Hematopoietic multipotent progenitor cell treated with erythropoietin and hydrocortisone succinate and interleukin-3 and kit ligand, for 6 days (in vitro differentiated cells): ENCODE data around the gene PPARG.

Source experiments
- DNase-seq: peaks from one replicate; pipeline ENCODE4 v3.0.0-alpha.2; 2015

PPARG gene

DNA sequence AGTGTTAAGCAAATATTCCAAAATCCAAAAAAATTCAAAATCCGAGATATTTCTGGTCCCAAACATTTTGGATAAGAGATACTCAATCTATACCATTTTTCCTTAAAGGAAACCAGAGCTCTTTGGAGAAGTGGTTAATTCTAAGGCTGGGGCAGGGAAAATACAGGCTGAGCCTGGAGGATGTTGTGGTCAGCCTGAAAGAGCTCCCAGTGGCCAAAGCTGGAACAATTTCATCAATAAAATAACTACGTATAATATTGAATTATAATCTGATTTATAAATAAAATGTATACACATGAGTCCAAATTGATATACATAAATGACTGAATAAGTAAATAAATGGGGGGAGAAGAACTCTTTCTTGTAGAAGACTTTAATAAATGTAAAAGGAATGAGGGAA, 24.6 kb downstream of the PPARG start:
- DNase-seq = no peak

DNA sequence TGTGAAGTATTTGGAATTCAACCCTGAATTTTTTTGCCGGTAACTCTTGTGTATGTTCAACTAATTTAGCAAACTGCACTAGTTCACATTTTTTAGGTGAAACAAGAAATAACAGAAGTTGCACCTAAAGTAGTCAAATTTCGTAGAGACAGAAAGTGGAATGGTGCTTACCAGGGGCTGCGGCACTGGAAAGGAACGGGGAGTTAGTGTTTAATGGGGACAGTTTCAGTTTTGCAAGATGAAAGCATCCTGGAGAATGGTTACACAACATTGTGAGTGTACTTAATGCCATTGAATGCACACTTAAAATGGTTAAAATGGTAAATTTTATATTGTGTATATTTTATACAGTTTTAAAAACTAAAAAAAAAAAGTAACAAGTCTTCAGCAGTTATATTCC, 27.4 kb downstream of the PPARG start:
- DNase-seq = no peak

DNA sequence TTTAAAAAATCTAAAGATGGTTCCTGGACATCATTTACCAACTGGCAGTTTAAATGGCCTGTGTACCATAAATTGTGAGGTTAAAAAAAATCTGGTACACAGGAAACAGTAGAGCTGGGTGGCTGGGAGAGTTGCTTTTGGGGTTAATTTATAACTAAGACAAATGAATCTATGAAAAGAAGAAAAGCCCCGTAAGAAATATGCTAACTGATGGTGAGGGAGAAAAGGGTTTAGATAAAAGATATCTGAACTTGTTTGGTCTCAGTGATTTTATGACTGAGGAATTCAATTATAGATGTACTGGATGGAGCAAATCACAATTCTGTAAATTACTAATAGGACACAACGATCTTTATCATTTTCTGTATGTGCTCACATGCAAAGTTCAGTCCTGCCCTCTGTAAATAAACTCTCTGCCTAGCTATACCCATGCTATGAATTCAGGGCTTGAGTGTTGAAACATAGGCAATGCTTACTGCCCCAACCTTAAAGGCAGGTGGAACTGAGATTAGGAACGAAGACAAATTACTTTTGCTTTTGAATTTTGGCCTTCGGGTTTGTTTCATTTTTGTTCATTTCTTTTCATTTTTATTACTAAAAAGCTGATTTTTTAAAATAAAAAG, 28.0 kb downstream of the PPARG start:
- DNase-seq = no peak

DNA sequence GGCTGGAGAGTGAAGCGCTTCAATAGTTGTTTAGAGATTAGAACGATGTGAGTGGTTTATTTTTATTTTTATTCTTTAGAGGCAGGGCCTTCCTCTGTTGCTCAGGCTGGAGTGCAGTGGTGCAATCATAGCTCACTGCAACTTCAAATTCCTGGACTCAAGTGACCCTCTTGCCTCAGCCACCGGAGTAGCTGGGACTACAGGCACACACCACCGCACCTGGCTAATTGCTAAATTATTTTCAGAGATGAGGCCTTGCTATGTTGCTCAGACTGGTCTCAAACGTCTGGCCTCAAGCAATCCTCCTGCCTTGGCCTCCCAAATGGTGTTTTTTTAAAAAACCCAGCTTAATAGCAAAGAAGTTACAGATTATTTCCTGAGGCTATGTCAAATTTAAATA, 29.0 kb downstream of the PPARG start:
- no peak for DNase-seq

DNA sequence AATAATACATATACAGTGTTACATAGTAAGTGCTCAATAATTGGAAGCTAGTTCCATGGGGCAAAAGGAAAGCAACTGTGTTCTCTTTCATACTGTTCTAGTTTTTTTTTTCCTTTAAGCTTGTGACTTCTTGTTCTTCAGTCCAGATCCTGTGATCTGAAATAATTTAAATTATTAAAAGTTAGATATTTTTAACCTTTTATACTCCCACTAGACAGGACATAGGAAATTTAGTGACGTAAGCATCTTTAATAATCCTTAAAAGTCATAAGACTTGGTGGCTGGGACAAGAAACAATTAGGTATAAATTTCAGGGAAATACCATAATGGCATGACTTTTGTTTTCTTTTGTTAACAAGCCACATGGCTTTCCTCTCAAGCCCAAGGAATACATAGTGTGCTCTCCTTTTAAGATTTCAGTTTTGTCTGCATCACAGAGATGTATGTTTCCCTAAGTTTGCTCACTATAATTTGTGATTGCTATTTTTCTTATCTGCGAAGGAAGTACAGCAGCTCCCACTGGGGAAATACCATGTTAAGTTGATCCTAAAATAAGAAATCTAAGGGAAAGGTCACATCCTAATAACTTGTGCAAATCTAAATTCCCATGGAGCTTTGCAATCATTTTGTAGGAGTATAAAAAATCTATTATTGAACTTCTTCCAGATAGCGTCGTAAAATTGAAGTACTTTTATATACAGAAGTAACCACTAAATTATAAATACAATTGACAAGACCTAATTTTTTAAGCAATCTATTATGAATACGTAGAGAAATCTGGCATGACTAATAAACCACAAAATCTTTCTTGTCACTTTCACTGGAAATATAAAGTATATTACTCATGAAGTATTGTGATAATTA, 30.1 kb downstream of the PPARG start:
- no peak for DNase-seq

DNA sequence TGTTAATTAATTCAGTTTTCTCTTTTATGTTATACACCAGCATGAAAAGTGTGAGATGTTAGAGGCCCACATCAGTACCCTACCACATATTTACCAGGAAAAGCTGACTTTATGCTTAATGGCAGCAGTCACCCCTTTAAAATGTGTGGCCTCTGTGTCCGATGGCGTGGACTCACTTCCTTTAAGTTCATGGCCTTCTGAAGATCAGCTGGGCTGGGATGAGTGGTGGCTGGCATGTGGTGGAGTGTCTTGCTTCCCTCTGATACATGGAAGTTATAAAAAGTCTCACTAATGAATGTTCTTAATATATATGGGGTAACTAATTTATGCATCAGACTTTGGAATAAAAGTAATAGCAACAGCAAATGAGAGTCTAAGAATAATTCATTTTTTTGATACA, 32.1 kb downstream of the PPARG start:
- DNase-seq = no peak

DNA sequence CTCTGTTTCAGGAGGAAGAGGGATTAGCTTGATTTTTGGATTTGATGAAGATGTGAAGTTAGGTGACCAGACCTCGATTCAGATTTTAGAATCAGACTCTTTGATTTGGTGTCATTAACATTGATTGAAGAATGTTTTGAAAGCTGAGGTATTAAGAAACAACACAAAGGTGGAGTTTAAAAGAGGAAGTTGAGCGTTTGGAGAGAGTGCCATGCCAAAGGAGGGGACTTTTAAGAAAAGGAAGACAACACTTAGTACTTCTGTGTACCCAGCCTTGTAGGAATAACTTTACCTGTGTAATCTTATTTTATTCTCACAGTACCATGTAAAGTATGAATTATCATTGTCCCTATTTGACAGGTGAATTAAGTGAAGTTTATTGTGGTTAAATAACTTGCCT, 34.4 kb downstream of the PPARG start:
- peak; percentile 42 for DNase-seq

DNA sequence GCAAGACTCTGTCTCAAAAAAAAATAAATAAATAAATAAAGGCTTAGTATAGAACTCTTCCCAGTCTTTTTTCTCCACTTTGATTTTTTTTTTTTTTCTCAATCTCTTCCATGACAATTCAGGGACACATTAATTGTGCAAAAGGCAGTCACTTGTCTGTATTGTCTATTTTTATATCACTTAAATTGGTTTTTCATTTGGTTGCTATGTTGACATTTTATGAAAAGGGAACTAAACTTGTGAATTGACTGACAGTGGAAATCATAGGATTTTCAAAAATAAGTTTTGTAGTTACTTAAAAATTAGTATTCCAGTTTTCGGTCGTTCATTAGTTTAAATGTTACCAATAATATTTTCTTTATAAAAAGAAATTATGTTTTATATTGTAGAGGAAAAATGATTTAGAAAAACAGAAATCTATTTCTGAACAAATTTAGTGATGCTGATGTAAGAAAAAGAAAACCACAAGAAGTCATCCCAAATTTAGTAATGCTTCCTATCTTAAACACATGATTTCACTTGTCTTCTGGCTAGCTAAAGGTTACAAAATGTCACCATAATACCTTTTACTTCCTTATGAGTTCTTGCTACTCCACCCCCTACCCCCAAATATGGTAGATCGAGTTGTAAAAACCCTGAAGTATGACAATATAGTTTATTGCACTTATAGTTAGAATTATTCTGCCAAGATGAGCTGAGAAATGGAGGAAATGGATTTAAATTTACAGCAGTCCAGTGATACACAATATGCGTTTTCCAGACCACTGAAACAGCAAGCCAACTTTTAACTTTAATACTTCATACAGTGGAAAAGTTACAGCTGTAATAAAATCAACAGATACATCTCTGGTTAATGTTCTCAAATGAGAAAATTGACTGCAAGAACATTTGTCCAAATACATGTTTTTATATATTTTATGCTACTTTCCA, 37.0 kb downstream of the PPARG start:
- DNase-seq = peak; percentile 25

DNA sequence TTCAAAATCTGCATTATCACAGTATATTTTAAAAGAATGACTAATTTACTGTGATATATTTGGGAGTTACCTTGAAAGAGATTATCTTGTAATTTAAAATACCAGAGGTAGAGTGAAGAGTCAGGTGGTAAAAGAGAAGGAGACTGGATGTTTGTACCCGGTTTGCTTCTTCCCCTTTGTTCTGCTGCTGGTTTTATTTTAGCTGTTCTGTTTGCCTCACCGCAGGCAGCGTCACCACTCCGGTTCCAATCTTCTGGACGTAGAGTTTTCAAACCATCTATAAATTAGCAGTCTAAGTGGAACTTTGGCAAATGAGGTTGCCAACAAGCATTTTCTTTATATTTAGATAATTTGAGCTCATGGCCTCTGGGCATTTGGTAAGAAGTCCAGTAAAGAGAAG, 38.2 kb downstream of the PPARG start:
- no peak for DNase-seq

DNA sequence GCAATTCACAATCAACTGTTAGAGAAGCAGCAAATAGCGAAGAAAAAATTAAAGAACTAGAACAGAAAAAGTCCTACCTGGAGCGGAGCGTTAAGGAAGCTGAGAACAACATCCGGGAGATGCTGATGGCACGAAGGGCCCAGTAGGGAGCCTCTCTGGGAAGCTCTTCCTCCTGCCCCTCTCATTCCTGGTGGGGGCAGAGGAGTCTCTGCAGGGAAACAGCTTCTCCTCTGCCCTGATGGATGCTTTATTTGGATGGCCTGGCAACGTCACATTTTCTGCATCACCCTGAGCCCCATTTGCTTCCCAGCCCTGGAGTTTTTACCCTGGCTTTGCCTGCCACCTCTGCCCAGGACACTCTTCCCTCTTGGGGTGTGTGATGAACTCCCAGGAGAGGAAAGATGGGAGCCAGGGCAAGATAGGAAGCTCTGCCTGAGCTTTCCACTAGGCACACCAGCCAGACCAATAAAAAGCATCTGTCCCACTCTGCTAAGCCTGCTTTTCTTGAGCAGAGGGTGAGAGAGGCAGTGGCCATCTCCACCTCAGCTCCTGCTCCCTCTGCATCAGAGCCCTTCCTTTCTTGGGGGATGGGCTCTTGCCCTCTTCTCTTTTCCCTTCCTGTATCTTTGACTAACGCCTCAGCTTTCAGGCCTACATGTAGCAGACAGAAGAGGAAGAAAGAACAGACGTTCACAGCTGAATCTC, 39.4 kb downstream of the PPARG start:
- DNase-seq = no peak

DNA sequence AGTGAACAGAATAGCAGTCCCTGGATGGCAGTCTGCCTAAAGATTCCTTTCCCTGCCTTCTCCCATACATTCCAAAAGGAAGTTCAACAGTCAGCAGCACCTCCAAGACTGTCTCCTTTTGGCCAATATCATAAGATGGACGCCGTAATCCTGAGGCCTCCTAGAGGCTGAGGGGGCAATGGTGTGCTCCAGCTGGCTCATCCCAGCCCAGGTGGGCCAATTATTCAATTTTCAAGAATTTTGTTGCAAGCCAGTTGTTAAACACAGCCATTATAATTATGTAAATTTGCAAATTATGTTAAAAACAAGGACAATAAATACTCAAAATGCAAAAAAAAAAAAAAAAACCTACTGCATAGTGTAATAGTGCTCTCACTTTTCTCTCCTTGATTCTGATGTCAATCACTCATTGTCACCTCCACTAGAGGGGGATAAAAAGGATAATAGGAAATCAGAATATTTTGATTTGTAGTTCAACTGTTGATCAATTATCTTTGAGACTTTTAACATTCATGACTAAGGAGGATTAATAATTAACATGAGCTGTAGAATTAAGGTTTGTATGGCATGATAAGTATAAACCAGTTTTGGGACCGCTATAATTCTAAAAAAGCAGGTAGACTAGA, 40.1 kb downstream of the PPARG start:
- DNase-seq = no peak

DNA sequence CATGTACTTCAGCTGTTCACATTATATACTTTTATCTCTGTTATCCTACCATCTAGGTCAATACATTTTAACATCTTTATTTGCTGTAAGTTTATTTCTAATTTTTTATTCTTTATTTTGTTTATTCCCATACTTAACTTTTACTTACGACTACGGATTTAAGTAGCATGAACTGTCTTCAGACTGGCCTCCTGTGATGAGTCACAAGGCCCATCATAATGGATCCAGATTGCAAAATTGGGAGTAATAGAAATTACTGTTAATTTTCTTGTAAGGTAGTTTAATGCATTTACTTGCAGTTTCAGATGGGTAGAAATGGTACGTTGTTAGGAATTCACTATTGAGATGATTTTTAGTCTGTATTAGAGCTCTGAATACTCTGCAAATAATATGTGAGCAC, 45.9 kb downstream of the PPARG start:
- DNase-seq = no peak

DNA sequence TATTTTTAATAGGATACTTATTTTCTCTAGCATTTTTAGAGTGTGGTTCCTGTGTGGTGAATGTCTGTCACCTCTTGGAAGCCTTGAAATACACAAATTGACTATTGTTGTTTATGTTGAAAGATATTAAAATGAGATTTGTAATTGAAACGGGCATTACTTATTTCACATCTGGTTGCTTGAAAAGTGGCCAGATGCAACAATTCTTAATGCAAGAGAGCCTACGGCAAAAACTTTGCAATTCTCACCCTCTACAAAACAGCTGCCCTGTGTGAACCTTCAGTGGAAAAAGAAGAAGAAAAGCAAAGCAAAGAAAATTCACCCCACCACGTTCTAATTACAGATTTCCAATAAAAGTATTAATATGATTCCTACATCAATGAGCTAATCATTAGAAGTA, 46.6 kb downstream of the PPARG start:
- no peak for DNase-seq

DNA sequence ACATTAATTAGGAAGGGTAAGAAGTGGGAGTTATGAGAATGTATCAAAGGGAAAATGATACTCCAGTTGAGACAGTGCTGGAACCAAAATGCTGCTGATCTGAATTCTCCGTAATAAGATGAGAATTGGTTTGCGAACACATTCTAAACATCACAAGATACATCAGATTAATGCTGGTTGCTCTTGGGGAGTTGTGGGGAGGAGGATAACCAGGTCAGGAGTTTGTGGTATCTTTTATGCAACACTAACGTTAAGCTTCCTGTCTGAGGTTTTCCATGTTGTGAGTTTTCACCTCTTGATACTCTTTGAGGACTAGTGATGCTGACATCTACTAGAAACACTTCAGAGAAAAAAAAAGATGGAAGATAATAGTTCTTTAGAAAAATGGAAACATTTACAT, 47.2 kb downstream of the PPARG start:
- DNase-seq = peak; percentile 66

DNA sequence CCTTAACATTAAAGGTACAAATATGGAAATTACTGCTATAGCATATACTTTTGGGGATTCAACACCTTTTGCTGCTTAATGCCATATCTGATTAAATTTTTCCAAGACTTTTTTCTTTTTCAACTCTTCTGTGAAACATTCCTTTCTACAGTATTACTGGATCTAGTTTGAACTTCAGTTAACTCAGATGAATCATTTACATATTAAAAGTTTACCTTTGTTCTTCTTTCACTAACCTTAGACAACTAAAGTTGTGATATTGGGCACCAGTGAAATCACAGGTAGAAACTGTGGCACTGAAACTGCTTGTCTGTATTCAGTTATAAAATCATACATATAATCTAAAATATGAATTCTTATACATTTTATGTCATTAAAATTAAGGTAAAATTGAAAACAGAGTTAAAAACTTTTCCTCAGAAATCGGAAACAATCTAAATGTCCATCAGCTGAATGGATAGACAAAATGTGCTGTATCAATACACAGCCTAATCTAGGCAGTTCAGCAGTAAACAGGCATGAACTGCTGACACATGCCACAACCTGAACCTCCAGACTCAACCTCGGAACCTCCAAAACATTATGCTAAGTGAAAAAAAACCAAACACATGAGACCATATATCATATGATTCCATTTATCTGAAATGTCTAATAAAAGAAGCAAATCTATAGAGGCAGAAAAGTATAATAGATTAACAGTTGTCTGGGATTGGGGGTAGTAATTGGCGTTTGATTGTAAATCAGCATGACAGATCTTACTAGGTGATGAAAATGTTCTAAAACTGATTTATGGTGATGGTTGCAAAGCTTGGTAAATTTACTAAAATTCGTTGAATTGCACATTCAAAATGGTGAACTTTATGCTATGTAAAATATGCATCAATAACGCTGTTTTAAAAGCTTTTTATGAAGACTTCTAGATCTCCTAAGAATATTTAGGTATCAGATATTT, 50.0 kb downstream of the PPARG start:
- DNase-seq = no peak

DNA sequence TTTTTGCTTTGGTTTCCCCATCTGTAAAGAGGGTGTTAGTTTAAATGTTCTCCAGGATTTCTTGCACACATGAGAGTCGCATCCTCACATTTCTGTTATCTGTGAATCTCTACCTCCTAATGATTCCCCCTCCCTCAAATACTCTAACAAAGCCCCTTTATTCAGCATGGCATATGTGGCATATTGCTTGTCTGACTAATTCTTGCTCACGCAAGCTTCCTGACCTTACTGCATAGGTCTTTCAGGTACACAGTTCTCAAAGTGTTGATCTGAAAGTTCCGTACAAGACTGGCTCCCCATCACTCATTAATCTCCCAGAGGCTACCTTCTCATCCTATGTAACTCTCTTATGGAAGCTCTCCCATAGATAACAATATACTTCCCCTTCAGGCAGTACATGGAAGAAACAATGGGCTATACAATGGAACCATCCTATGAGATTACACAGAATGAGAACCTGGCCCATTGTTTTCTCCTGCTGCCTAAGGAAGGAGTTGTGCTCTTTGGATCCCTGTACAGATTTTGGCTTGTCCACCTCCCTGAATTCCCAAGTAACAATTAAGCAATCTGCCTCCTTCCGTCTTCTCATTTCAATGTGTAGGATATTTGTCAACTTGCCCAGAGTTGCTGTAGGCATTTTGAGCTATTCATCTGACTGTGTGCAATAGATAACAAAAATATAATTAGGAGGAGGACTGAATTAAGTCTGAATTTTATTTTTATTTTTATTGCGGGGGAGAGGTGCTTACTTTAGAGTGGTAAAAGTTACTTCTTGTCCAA, 51.0 kb downstream of the PPARG start:
- no peak for DNase-seq

DNA sequence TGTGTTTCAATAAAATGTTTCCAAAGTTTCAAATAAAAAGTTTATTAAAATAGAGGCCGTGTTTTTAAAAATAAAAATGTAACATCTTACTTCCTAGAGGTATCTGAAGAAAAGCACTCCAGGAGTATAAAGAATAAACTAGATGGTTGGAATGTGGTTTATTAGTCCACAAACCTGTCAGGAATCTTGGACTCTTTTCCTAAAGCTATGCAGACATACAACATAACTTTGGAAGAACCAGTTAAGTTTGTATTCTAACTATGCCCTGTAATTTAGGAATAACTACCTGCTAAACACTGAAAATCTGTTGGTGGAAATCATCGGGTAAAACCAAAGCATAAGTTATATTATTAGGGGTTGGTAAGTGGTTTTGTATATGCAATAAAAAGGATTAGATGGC, 51.6 kb downstream of the PPARG start:
- DNase-seq = no peak

DNA sequence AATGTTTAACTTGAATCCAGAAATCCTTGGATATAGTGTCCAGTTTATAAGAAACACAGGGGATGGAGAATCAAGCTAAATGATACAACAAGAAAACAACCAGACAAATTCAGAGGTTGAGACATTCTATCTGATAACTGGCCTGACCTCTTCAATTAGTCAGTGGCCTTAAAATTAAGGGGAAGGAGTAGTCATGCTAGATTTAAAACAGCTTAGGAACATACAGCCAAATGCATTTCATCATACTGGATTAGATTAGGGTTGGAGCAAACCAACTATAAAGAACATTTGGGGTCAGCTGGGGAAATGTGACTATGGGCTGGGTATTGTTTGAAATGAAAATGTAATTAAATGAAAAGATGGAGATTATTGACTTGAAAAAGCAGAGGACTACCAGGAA, 53.3 kb downstream of the PPARG start:
- no peak for DNase-seq

DNA sequence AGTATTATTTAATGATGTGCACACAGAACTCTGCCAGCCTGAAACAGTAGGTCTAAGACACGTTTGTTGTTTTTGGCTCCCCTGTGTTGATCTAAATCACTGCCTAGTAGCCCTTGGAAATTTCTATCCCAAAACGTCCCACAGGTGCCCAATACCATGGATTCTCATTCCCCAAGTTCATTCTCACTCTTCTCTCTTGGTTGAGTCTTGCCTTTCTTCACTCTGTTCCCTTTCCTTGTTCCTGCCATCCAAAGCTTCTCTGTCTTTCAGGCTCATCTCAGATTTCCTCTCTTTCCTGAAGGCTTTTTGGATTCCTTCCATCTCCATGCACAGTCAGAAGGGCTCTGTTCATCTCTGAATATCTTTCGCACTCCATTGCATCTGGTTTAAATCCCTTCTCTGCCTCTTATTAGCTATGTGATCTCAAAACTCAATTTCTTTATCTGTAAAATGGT, 54.2 kb downstream of the PPARG start:
- no peak for DNase-seq

DNA sequence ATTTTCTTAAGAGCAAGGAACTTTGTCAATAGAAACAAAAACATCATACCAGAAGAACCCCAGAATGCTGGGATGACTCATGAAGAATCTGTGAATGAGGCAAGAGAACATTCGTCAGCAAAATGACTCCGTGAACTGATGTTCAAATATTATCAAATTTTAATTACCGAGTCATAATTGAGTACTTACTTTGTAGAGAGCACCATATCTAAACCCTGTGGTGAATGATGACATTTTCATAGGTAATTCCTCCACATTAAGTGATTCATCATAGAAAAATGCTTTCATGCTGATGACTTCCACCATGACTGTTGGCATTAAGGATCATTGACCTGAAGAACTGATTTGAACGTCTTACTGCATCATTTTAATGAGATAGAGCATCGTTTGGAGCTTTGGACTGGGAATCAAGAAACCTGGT, 56.3 kb downstream of the PPARG start:
- DNase-seq = no peak
